GM18517 (cell line): ENCODE measurements around the gene ZIC1.

Experiments used
- ATAC-seq: cut with Tn5 transposase; IDR thresholded peaks from one replicate; pipeline ENCODE4 v1.9.1; 2021; ENCODE audit warnings: mild to moderate bottlenecking, moderate library complexity; ENCODE audit not compliant: unreplicated experiment

ZIC1 gene

DNA sequence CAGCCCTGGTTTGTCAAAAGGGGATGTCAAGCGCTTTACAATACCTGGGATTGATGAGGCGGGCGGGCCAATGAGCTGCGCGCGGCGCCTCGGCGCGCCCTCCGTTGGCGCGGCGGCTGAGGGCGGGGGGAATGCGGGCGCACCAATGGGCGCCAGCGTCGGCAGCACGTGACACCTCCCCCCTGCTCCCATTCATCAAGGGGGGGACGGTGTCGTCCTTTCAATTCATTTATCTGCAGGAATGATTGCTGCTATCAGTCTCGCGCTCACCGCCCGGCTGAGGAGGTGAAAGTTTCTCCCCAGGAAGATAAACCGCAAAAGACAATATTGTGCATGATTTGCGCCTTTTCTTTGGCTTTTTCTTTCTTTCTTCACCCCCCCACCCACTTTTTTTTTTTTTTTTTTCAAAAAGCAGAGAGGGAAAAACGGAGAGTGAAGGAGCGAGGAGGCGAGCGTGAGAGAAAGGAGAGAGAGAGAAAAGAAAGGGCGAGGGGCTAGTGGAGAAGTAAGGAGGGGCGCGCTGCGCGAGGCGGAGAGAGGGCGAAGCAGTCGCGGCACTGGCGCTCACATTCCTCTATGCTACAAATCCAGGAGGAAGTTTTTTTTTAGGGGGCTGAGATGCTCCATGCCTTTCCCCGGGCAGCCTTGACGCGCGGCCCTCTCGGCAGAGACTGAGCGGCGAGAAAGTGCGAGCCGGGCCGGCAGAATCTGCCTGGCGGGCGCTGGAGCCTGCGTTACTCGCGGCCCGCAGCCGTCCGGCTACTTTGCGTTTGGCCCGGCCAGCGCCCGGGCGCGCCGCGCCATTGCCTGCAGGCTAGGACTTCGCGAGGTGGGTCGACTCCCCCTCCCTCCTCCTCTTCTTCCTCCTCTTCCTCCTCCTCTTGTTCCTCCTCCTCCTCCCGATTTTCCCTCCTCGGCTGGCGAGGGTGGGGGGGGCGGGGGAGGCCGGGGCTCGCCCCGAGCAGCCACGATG lies at the start of gene ZIC1:
TSS of gene ZIC1 (plus strand) at position 223 of the 973 bp plus-strand sequence. CDS start at position 971, 748 bp downstream.
- ATAC-seq = no peak

DNA sequence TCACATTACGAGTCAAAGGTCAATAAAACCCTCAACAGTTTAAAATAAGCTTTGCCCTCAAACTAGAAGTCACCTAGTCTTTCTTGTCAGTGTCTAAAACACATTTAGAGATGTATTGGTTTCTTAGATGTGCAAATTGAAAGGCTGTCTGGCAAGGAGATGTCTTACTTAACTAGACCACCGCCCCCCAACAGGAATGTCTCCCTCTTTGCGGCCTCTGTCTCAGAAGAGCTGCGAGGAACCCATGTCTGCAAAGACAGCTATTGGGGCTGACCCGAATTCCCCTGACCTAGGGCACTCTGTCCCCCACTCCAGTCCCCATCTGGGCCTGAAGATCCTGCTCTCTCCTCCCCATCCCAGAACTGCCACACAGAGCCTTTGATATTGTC lies 49.1 kb upstream of the ZIC1 start:
- ATAC-seq = no peak

DNA sequence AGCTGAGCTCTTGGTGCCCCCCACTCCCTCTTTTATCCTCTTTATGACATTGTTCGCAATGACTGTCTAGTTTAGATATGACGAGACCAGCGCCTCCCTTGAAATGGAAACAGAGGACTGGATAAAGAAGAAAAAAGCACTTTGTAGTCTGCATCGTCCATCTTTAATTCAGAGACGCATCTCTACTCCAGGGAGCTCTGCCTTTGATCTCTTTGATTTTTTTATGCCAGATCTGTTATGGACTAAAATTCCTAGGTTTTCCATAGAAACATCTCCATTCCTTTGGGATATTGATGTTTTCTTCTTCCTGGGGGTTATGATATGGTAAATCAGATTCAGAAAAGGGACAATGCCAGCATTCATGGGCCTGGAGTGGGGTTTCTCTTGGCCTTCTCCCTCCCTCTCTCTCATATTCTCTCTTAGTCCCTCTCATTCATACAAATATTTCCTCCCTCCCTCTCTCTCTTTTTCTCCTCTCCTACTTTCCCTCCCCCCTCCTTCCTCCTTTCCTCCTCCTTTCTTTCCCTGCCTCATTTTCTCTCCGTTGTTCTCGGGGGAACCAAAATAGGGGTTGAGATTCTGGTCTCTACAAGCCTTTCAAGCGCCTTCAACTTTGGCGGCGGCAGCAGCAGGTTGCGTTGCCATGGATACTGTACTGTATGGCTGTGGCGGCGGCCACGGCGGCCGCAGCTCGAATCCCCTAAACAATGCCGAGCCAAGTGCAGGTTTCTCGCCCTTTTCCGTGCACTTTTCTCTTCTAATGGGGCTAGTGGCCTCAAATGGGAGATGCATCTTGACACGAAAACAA lies 48.3 kb upstream of the ZIC1 start:
- no peak for ATAC-seq

DNA sequence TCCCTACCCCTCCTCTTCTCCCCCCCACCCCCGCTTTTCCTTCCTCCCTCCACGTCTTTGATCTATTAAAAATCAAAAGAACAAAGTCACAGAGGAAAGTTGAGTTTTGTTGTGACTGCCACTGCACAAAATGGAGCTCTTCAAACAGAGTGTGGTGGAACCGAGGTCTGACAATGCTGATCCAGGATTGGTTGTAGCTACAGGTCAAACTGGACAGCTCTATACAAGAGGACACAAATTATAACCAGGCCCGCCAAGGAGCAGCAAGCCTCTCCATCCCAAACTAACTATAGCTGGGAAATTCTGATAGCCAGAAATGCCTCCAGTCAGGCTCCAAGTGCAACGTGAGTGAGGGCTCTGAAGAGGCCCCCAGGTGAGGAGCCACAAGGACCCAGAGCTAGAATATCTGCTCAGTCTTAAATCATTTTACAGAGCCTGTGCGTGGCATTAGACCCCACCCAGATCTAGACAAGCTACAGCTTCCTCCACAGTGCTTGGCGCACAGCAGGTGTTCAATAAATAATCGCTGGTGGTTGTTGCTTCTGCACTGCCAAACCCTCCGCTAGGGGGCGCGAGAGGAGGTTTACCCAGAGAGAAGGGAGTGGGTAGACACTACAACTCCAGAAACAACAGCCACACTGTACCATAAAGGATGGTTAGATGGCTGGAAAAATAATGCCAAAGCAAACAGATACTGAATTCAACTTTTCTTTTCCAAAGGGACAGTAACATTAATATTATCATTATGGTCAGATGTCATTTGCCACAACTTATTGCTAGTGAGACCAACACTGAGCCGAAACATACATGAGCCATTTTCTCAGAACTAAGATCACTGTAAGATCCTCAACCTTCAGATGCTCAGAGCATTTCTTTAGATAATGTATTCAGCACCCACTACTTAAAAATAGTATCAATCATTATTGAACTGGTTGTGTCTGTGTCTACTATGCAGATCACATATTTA lies 47.4 kb upstream of the ZIC1 start:
- peak; percentile 73 for ATAC-seq

DNA sequence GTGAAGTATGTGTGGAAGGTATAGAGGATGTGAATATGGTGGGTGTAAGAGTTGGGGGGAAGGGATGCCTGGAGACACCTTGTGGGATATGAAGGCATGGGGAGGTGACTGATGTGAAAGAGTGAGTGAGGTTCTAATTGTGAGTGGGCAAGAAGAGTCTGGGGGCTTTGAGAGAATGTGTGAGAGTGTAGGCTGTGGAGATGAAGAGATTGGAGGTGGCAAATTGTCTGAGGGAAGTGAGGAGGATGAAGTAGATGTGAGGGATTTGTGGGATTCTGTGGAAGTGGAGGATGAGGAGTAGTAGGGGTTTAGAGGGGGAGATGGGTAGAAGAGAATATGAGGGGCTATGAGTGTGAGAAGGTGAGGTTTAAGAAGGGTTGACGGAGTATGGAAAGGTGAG lies 44.4 kb upstream of the ZIC1 start:
- ATAC-seq = no peak

DNA sequence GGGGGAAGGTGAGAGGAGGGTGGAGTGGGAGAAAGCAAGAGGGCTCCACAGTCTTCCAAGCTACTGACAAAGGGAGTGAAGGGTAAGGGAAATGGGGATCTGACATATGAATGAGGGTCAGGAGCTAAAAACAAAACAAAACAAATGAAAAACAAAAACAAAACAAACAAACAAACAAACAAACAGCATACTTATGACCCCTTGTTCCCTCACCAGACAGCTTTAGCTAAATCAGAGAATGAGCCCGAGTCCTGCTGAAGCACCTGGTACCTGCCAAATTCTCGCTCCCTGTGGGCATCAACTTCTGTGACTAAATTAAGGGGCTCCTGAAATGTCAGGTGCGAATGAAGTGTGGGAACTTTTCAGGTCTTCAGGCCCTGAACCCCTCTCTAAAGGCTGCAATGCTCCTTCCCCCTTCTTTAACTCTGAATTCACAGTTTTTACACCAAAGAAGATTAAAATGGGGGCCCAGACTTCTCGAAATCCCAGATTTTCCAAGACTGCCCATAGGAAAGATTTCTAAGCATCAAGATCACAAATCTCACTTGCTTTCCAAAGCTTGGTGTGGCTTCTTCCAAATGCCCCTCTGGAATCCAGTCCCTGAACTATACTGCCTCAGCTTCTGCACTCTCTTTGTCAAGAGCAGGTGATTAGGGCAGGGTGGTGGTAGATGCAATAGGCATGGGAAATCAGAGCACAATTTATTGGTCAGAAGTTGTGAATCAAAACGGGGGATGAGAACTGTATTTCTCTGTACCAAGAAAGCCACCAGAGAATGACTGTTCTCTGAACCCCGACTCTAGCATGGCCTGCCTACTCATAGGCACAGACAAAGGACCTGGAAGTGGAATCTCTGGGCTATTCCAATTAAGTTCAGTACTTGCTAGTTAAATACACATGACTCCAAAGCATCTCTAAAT lies 43.7 kb upstream of the ZIC1 start:
- no peak for ATAC-seq

DNA sequence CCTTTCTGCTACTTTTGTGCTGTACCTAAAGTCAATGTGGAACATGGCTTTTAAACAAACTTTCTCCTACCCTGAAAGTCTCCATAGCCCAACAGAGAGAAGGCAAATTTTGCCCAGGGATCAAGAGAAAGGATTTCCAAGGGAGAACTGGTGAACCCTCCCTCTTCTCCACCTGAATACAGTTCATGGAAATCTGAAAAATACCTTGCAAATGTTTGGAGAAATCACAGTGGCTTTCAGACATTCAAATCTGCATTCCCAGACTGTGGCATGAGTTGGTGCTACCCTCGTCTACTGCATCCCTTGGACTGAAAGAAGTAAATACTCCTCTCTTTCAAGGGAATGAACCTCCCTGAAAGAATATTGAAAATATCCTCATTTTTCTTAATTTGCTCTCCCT lies 41.5 kb upstream of the ZIC1 start:
- no peak for ATAC-seq

DNA sequence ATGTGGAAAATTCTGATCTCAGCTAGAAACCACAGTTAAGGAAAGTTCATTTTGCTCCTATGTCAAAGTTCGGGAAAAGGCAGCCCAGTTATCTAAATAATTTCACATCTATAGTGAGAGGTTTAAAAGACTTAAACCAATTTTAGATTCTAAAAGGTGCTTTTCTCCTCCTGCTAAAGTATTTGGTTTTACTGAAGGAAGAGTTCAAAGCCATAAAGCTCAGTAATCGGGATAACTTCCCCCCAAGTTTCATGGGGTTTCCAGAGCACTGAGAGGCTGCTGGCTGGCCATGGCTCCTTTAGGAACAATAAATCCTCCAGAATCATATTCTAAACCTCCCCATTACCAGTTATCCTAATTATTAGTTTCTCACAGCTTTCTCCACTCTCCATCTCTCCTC lies 41.0 kb upstream of the ZIC1 start:
- no peak for ATAC-seq

DNA sequence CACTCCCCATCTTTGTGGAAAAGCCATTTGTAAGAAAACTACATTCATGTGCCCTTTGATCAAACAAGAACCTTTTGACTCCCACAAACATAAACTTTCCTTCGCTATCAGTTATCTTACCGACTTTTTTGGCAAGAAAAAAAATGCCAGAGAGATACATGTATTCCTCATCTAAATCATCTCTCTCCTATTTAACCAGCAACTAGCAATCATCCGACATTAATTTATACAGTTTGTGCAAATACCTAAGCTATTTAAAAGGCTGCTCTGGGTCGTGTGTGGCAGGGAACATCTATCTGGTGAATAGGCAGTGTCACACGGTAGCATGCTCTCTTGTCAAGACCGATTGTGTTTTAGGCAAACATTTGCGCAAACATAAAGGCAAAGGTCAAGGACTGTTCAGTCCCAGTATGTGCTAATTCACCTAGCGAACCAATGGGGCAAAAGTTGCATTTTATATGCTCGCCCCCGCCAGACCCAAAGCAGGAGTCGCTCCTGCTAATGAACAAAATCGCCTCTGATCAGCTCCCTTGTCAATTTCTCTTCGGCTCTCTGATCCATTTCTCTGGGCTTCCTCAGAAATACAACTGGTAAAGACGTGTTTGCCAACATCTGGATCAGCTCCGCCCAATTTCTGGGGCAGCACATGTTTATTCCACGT lies 40.5 kb upstream of the ZIC1 start:
- no peak for ATAC-seq

DNA sequence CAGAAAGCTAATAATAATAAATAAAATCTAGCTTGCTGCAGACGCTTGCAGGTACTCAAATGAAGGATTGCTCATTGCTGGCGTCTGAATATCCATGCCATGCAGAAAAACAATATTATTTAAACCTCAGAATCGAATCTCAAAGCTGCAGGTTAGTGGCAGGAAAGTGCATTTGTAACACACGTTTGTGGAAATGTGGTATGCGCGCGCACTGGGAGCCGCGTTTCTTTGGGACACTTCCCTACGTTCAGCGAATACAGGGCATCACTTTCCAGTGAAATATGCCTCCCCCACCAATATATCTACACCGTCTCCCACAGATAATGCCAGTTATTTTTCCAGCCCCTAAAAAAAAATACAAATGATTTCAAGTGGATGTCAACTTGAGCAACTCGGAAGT lies 39.9 kb upstream of the ZIC1 start:
- ATAC-seq = no peak

DNA sequence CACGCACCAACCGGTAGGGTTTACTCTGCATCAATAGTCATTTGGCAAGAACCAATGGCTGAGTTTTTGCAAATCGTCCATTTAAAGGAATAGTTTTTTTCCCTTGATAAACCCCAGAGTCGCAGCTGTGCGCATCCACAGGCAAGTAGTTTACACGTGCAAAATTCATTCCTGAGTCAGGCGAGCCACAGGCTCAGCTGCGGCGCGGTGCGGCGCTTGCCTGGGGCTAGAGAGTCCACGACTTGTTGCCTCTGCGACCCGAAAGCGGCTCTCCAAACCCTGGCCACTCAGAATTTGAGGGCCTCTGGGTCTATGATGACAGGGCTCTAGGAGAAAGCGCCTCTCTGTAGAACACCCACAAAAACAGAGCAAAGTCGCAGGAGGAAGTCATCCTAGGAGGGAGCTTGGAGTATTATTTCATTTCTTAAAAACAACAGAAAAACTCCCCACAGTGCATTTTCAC lies 39.5 kb upstream of the ZIC1 start:
- ATAC-seq = no peak

DNA sequence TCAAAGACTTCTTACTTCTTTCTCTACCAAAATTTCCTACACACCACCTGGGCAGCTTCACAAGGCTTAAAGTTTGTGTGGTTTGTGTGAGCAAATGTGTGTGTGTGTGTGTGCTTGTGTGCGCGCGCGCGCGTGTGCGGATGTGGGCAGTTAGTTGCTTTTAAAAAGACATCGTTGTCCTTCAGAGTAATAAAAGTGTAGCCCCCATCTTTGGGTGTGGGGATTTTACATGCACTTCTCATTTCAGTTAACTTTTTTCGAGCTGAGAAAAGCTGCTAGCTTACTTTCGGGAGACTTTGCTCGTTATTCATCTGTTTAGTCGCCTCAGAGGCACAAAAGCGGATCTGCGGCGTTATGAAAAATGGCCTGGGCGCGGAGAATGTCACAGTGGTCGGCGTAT lies 38.8 kb upstream of the ZIC1 start:
- ATAC-seq = no peak

DNA sequence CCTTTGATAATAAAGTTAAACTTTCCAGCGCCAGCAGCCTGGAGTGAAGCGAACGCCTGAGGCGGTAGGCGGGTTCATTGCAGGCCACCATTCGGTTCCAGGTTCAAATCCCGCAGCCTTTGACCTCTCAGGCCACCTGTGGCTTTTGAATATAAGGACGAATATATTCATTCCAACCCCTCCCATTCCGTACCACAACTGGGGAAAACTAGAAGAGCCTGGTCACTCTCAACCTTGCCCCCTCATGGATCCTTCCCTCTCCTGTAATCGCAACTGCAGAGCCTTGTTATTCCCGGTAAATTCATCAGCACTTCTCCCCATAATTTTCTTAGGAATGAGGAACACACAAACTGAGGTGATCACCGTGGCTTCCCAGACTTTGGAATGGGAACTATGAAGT lies 38.0 kb upstream of the ZIC1 start:
- ATAC-seq = no peak

DNA sequence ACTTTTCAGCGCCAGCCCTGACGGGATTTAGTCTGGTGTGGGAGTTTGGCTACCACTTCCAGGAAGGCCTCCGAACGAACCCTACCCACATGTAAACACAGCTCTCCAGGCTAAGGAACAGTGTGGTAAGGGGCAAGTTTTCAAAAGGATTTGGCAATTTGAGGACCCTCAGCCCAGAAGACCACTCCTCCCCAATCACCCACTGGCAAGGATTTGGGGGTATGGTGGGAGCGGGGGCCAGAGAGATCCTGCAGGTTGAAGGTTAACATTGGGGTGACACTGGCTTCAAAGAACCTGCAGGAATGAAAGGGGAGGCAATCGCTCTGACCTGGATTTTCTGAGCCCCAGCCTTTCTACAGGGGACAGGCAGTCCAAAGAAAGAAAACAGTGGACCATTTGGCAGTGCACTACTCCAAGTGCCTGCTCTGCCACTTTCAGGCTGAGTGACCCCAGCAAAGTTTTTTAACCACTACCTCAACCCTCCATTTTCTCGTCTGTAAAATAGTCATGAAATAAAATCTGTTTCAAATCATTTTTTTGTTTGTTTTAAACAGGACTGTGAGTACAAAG lies 37.3 kb upstream of the ZIC1 start:
- no peak for ATAC-seq

DNA sequence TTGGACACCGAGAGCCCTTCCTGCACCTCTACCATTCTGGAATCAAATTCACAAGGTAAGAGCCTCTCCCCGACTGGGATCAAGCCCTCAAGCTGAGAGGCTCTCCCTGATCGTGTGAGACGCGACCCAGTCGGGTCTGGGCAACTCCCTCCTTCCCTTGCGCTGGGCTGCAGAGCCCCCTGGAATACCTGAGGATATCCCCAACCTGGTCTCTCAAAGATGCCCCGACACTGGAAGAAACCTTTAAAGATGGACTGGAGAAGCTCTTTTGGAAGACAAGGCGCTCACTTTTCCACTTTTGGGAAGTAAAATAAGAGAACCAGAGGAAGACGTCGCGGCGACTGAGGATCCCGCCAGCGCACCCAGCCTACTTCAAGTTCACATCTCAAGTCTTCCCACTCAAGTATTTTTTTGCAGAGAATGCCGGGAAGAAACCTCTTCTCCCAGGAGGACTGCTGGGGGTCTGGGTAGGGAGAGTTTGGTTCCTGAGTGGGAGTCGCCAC lies 36.6 kb upstream of the ZIC1 start:
- no peak for ATAC-seq

DNA sequence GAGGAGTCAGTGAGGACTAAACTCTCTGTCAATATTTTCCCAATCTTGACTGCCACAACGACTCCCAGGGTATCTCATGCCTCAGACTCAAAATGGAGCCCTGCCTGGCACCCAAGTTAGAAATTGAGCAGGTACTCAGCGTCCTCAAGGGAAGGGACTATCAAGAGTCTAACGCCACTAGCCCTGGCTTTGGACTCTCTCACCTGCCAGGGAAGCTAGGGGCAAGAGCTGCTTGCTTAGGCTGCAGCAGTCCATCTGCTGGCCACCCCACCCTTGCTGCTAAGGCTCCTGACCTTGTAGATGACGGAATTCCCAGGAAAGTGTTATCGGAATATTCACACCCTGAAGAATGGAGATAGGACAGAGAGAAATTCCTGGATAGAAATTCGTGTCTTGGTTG lies 35.9 kb upstream of the ZIC1 start:
- ATAC-seq = no peak

DNA sequence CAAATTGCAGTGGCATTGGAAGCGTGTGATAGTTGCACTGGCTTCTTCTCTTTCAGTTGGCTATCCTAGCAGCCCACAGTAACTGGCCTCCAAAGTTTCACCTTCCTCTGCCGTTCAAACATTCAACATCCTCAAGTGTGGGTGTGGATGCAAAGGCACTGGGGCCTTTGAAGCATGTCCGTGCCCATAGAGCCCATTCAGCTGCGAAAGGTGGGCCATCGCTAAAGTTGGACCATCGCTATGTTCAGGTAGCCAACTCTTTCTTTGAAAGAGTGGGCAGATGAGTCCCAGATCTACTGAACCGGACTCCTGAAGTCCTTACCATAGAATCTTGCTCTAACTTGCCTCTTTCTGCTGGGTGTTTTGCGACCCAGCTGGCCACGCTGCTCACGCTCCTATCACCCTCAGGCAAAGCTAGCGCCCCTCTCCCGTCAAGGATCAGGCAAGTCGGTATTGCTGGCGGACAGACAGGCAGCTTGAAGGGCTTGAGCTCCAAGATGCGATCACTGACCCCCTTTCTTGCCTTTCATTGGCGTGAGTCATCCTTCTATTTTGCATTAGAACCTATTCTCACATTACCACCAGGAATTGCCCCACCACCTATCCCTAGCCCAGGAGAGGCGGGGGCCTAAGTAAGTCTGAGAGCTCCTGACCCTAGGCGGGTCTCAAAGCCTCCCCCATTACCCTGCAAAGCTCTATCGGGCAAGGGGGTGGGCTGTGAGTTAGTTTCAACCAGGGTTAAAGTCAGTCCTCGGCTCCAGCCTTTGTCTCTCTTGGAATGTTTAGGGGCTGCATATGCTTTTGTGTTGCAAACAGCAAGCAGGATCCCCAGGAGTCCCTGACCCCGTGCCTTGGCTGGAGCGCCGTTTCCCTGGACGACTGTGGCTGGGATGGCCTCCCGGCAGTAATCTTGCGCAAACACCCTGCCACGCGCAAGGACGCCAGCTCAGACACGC lies 31.5 kb upstream of the ZIC1 start:
- ATAC-seq = no peak
